Measurements from ENCODE around the gene PLA2G6. TPM values are rescaled to one million over a fixed set of nuclear protein-coding genes. Genes with fewer than 3 reads are reported as not detected.

The PLA2G6 gene
- total RNA-seq, 1 experiment from 2014 or later: 29.9 TPM

GRCh38 chr22:38207898-38208432 lies 26.3 kb upstream of the PLA2G6 start (continued):
- no peak for TF ChIP-seq ZNF317 (CRISPR knock-in tag; IDR thresholded peaks at IDR 0.05; ENCODE audit: borderline replicate concordance, low read depth)
- no peak for TF ChIP-seq FOXP4 (CRISPR knock-in tag; IDR thresholded peaks at IDR 0.05)
- no peak for TF ChIP-seq IRF2 (CRISPR knock-in tag; IDR thresholded peaks at IDR 0.05; ENCODE audit: borderline replicate concordance, low read depth)
- TF ChIP-seq ETV6 (CRISPR knock-in tag; IDR thresholded peaks at IDR 0.05): no peak
- TF ChIP-seq HMGA2 (CRISPR knock-in tag; IDR thresholded peaks at IDR 0.05): no peak
- TF ChIP-seq EMX1 (CRISPR knock-in tag; IDR thresholded peaks at IDR 0.05): no peak

GRCh38 chr22:38205261-38206128 lies 23.9 kb upstream of the PLA2G6 start:
- no peak for DNase-seq (ENCODE audit: low spot score)
- no peak for ATAC-seq
- ChIA-PET CTCF (interaction anchor here (0.7 to 2.3 kb wide), 2 partner anchors 9 to 13 kb away, joined by 3 to 6 read pairs; no protein-coding TSS in a partner anchor), POLR2A (no interaction called here)
- Mint-ChIP-seq H3K4me3 (no peak overlapping the region), H3K4me1 (peaks cover 12% of the 10 kb centered on the region), H3K27ac (no peak overlapping the region), H3K36me3 (no peaks in the 10 kb centered on the region), H3K27me3 (ENCODE audit: low read depth) (peaks cover 41% of the 10 kb centered on the region), H3K9me3 (no peaks in the 10 kb centered on the region)
- TF ChIP-seq MAX (CRISPR knock-in tag; IDR thresholded peaks at IDR 0.05) (no peak), ZNF423 (CRISPR knock-in tag; IDR thresholded peaks at IDR 0.05) (no peak), ZNF425 (CRISPR knock-in tag; conservative IDR thresholded peaks at IDR 0.05) (no peak), SMAD4 (CRISPR knock-in tag; IDR thresholded peaks at IDR 0.05) (no peak), ZBTB43 (CRISPR knock-in tag; IDR thresholded peaks at IDR 0.05) (no peak), HMGA2 (CRISPR knock-in tag; IDR thresholded peaks at IDR 0.05) (no peak), ZBTB21 (CRISPR knock-in tag; IDR thresholded peaks at IDR 0.05; ENCODE audit: borderline replicate concordance) (no peak), ELF4 (CRISPR knock-in tag; IDR thresholded peaks at IDR 0.05; ENCODE audit: low read depth) (no peak), CTCF (IDR thresholded peaks at IDR 0.05) (no peak), AR (CRISPR knock-in tag; IDR thresholded peaks at IDR 0.05) (no peak), E2F5 (CRISPR knock-in tag; IDR thresholded peaks at IDR 0.05) (no peak), ATF2 (CRISPR knock-in tag; IDR thresholded peaks at IDR 0.05; ENCODE audit: borderline replicate concordance, low read depth) (no peak), ESRRA (CRISPR knock-in tag; IDR thresholded peaks at IDR 0.05; ENCODE audit: borderline replicate concordance) (no peak), ZNF138 (CRISPR knock-in tag; conservative IDR thresholded peaks at IDR 0.05) (no peak)
